OCI-LY1 (cell line): ENCODE measurements around the gene SDK2.

Source experiments
- H2AFZ ChIP-seq: fragments of 200-600 bp; sonication (generic), shearing (Covaris generic); 2 replicates; pipeline ENCODE4 v1.6.0; 2014; ENCODE audit warnings: antibody characterized with exemption, mild to moderate bottlenecking, low read length
- H3F3A ChIP-seq: fragments of 200-600 bp; sonication (generic), shearing (Covaris generic); 2 replicates; pipeline ENCODE4 v1.6.0; 2014; ENCODE audit warnings: mild to moderate bottlenecking, antibody characterized with exemption, low read length, moderate library complexity; ENCODE audit not compliant: insufficient read depth
- H3K27ac ChIP-seq: fragments of 200-600 bp; sonication (generic); 2 replicates; pipeline ENCODE4 v1.5.1; 2014; ENCODE audit warnings: low read length, mixed run types, mild to moderate bottlenecking, low read depth; ENCODE audit not compliant: poor library complexity, severe bottlenecking
- H3K27me3 ChIP-seq: fragments of 200-600 bp; sonication (generic); 2 replicates; pipeline ENCODE4 v1.6.0; 2014; ENCODE audit warnings: antibody characterized with exemption, mild to moderate bottlenecking, low read length, moderate library complexity; ENCODE audit not compliant: insufficient read depth
- H3K36me3 ChIP-seq: fragments of 200-600 bp; sonication (generic); 2 replicates; pipeline ENCODE4 v1.6.1; 2014; ENCODE audit warnings: mild to moderate bottlenecking, antibody characterized with exemption, low read length, moderate library complexity, mixed read lengths; ENCODE audit not compliant: insufficient read depth
- H3K4me1 ChIP-seq: fragments of 200-600 bp; sonication (generic); 2 replicates; pipeline ENCODE4 v1.5.1; 2014; ENCODE audit warnings: mild to moderate bottlenecking, low read length, moderate library complexity; ENCODE audit not compliant: insufficient read depth, severe bottlenecking
- H3K4me2 ChIP-seq: fragments of 200-600 bp; sonication (generic), shearing (Covaris generic); 2 replicates; pipeline ENCODE4 v1.6.1; 2014; ENCODE audit warnings: low read length
- H3K4me3 ChIP-seq: fragments of 200-600 bp; sonication (generic); 2 replicates; pipeline ENCODE4 v1.5.1; 2014; ENCODE audit warnings: low read length, low read depth, mild to moderate bottlenecking, mixed read lengths; ENCODE audit not compliant: poor library complexity, severe bottlenecking
- H3K79me2 ChIP-seq: fragments of 200-600 bp; shearing (Covaris generic); 2 replicates; pipeline ENCODE4 v1.6.1; 2016; ENCODE audit warnings: mixed run types, low read length, mixed read lengths; ENCODE audit not compliant: insufficient read depth
- H3K9ac ChIP-seq: fragments of 200-600 bp; sonication (generic), shearing (Covaris generic); 2 replicates; pipeline ENCODE4 v1.6.1; 2014; ENCODE audit warnings: mild to moderate bottlenecking, low read length, mixed read lengths
- H3K9me2 ChIP-seq: fragments of 200-600 bp; sonication (generic), shearing (Covaris generic); 2 replicates; pipeline ENCODE4 v1.6.1; 2014; ENCODE audit warnings: low read depth, mild to moderate bottlenecking, low read length, mixed read lengths
- H3K9me3 ChIP-seq: fragments of 200-600 bp; shearing (Covaris generic); 2 replicates; pipeline ENCODE4 v1.6.1; 2014; ENCODE audit warnings: low read length, mixed read lengths
- H4K20me1 ChIP-seq: fragments of 200-600 bp; sonication (generic), shearing (Covaris generic); 2 replicates; pipeline ENCODE4 v1.6.0; 2016; ENCODE audit warnings: mild to moderate bottlenecking, low read length; ENCODE audit not compliant: insufficient read depth
- CTCF ChIP-seq: fragments of 200-600 bp; sonication (generic), shearing (Covaris generic); IDR thresholded peaks from 2 replicates; pipeline ENCODE4 v1.5.1; 2017; ENCODE audit warnings: mild to moderate bottlenecking, antibody characterized with exemption, low read length, moderate library complexity, mixed read lengths
- EZH2 ChIP-seq: fragments of 200-600 bp; sonication (generic), shearing (Covaris generic); IDR thresholded peaks from 2 replicates; pipeline ENCODE4 v1.8.0; 2017; ENCODE audit warnings: borderline replicate concordance, mixed run types, mild to moderate bottlenecking, antibody characterized with exemption, low read length, moderate library complexity, mixed read lengths

Gene SDK2

DNA sequence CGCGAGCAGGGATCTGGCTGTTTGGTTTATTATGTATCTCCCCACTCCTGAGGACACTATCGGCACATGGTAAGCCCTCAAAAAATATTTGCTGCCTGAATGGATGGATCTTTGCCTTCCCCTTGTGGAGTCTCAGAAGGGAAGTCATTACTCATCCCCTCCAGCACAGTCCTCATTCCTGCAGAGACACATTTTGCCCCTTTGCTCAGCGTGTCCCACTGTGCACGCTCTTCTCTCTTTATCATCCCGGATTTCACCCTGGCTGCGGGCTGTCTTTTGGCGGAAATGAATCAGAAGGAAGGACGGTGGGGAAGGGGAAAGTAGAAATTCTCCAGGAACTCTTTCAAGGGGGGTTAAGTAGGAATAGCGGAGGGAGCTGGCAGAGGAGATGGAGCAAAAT is 207.3 kb downstream of the SDK2 start:
- Histone ChIP-seq H2AFZ (no peak overlapping the region), H3K9me3 (no peaks in the 10 kb centered on the region), H4K20me1 (no peaks in the 10 kb centered on the region), H3F3A (no peaks in the 10 kb centered on the region), H3K4me2 (no peak overlapping the region), H3K79me2 (no peaks in the 10 kb centered on the region), H3K9ac (no peak overlapping the region), H3K36me3 (no peaks in the 10 kb centered on the region; the same call in 1 of the 2 replicates), H3K27me3 (peaks cover 8% of the 10 kb centered on the region; the same call in 1 of the 2 replicates), H3K9me2 (no peaks in the 10 kb centered on the region), H3K4me3 (no peak overlapping the region), H3K27ac (no peak overlapping the region), H3K4me1 (no peaks in the 10 kb centered on the region)
- TF ChIP-seq EZH2 = no peak
- no peak for TF ChIP-seq CTCF

DNA sequence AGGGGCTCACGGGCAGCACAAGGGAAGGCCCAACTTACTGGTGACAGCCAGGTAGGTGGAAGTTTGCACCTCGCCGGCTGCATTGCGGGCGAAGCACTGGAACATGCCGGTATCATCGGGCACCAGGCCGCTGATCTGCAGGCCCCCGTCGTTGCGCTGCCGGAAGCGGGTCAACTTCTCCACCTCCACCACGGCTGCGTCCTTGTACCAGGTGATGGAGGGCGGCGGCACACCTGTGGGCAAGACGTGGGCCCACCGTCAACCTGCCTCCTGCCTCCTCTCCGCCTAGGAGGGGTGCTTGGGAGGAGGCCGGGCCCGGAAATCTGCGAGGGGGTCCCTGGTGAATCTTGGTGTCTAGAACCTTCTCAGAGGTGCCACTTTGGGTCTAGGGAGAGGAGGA is 208.8 kb downstream of the SDK2 start:
- no peaks in the 10 kb centered on the region for H3K4me1 ChIP-seq
- no peak overlapping the region for H2AFZ ChIP-seq
- no peaks in the 10 kb centered on the region for H3K79me2 ChIP-seq
- no peaks in the 10 kb centered on the region for H3K9me2 ChIP-seq
- H3K36me3 ChIP-seq = no peaks in the 10 kb centered on the region
- H3K9ac ChIP-seq = no peak overlapping the region
- H3K4me2 ChIP-seq = no peak overlapping the region
- no peaks in the 10 kb centered on the region for H4K20me1 ChIP-seq
- H3K27ac ChIP-seq = no peak overlapping the region
- no peak overlapping the region for H3K4me3 ChIP-seq
- no peaks in the 10 kb centered on the region for H3F3A ChIP-seq
- no peaks in the 10 kb centered on the region for H3K9me3 ChIP-seq
- TF ChIP-seq EZH2 = no peak
- TF ChIP-seq CTCF = no peak
- peaks cover 8% of the 10 kb centered on the region; the same call in 1 of the 2 replicates for H3K27me3 ChIP-seq

GRCh38 chr17:73434154-73434553 is 210.1 kb downstream of the SDK2 start:
- Histone ChIP-seq H3F3A (no peaks in the 10 kb centered on the region), H4K20me1 (no peaks in the 10 kb centered on the region), H3K36me3 (no peaks in the 10 kb centered on the region), H3K4me1 (no peaks in the 10 kb centered on the region), H3K79me2 (no peaks in the 10 kb centered on the region), H3K27ac (no peak overlapping the region), H3K27me3 (peaks cover 8% of the 10 kb centered on the region; the same call in 1 of the 2 replicates), H3K4me3 (no peak overlapping the region), H2AFZ (no peak overlapping the region), H3K4me2 (no peak overlapping the region), H3K9ac (no peak overlapping the region), H3K9me2 (no peaks in the 10 kb centered on the region), H3K9me3 (no peaks in the 10 kb centered on the region)
- TF ChIP-seq EZH2 (no peak), CTCF (no peak)
